GM23338 (cell line): ENCODE measurements around the gene POLR3E. TPM values are rescaled to one million over a fixed set of nuclear protein-coding genes. Genes with fewer than 3 reads are reported as not detected.
A peak's percentile ranks its signal among the peaks of the same experiment; 100 is the strongest.

Experiments
- ATAC-seq: fragments of 200-7000 bp; cut with Tn5 transposase; 3 replicates; pipeline ENCODE4 v1.9.1; 2020
- DNase-seq: peaks from one replicate; pipeline ENCODE4 v3.0.0-alpha.2; 2015; ENCODE audit warnings: low spot score
- H2AFZ ChIP-seq: fragments of 200-600 bp; sonication (generic); 2 replicates; pipeline ENCODE4 v1.8.0; 2016; ENCODE audit warnings: antibody characterized with exemption, mild to moderate bottlenecking, moderate library complexity
- H3F3A ChIP-seq: fragments of 200-600 bp; sonication (generic); replicated peaks from 2 replicates; pipeline ENCODE4 v1.8.0; 2017; ENCODE audit warnings: antibody characterized with exemption, mixed run types, low read depth
- H3K27ac ChIP-seq: fragments of 200-600 bp; sonication (generic); 2 replicates; pipeline ENCODE4 v1.6.1; 2016; ENCODE audit warnings: low read depth
- H3K27me3 ChIP-seq: fragments of 200-600 bp; sonication (generic); 2 replicates; pipeline ENCODE4 v1.8.0; 2016; ENCODE audit warnings: mild to moderate bottlenecking, mixed run types, moderate library complexity; ENCODE audit not compliant: insufficient read depth
- H3K36me3 ChIP-seq: fragments of 200-600 bp; sonication (generic); 2 replicates; pipeline ENCODE4 v1.8.0; 2016; ENCODE audit warnings: mild to moderate bottlenecking; ENCODE audit not compliant: insufficient read depth
- H3K4me1 ChIP-seq: fragments of 200-600 bp; sonication (generic); 2 replicates; pipeline ENCODE4 v1.8.0; 2016; ENCODE audit warnings: mild to moderate bottlenecking, moderate library complexity; ENCODE audit not compliant: insufficient read depth
- H3K4me2 ChIP-seq: fragments of 200-600 bp; sonication (generic); 2 replicates; pipeline ENCODE4 v1.7.1; 2017; ENCODE audit warnings: mixed run types
- H3K4me3 ChIP-seq: fragments of 200-600 bp; sonication (generic); 2 replicates; pipeline ENCODE4 v1.6.1; 2016; ENCODE audit warnings: mixed run types
- H3K79me2 ChIP-seq: fragments of 200-600 bp; sonication (generic); replicated peaks from 2 replicates; pipeline ENCODE4 v1.8.0; 2017; ENCODE audit warnings: mild to moderate bottlenecking; ENCODE audit not compliant: insufficient read depth
- H3K9me2 ChIP-seq: fragments of 200-600 bp; sonication (generic); 2 replicates; pipeline ENCODE4 v1.8.0; 2017; ENCODE audit not compliant: insufficient read depth
- H4K20me1 ChIP-seq: fragments of 200-600 bp; sonication (generic); replicated peaks from 2 replicates; pipeline ENCODE4 v1.8.0; 2017; ENCODE audit warnings: mild to moderate bottlenecking; ENCODE audit not compliant: insufficient read depth
- H3K27ac Mint-ChIP-seq: 2 replicates; pipeline ENCODE4 v1.8.0; 2020; ENCODE audit warnings: inconsistent platforms, mild to moderate bottlenecking, moderate library complexity, mixed read lengths
- H3K27me3 Mint-ChIP-seq: 3 replicates; pipeline ENCODE4 v1.8.0; 2022; ENCODE audit warnings: low read depth, mild to moderate bottlenecking, moderate library complexity, mixed read lengths, inconsistent platforms; ENCODE audit not compliant: insufficient read depth, poor library complexity
- H3K36me3 Mint-ChIP-seq: 3 replicates; pipeline ENCODE4 v1.8.0; 2021; ENCODE audit warnings: low read depth, mild to moderate bottlenecking, inconsistent platforms, moderate library complexity, mixed read lengths
- H3K4me1 Mint-ChIP-seq: 3 replicates; pipeline ENCODE4 v1.8.0; 2020; ENCODE audit warnings: mild to moderate bottlenecking, inconsistent platforms, mixed read lengths
- H3K4me3 Mint-ChIP-seq: 3 replicates; pipeline ENCODE4 v1.8.0; 2021; ENCODE audit warnings: moderate library complexity, mild to moderate bottlenecking, inconsistent platforms, mixed read lengths
- H3K9me3 Mint-ChIP-seq: 3 replicates; pipeline ENCODE4 v1.8.0; 2020; ENCODE audit warnings: moderate library complexity, mild to moderate bottlenecking, inconsistent platforms, mixed read lengths
- CREB1 ChIP-seq: fragments of 250-450 bp; sonication (Bioruptor Pico); IDR thresholded peaks from 2 replicates; pipeline ENCODE4 v1.5.0; 2020; ENCODE audit warnings: low read depth, mild to moderate bottlenecking, moderate library complexity
- CTCF ChIP-seq, 2 experiments: fragments of 200-600 bp in 1 of 2; sonication (generic) in 1 of 2; conservative IDR thresholded peaks; 2 replicates each; pipeline versions ENCODE4 v1.5.1 to v1.6.1; 2016 to 2017; ENCODE audit warnings: antibody characterized with exemption in 2 of 2, low read depth in 2 of 2, mild to moderate bottlenecking in 2 of 2, moderate library complexity in 1 of 2
- ETS1 ChIP-seq: IDR thresholded peaks from 2 replicates; pipeline ENCODE4 v1.6.1; 2016; ENCODE audit warnings: antibody characterized with exemption
- EZH2 ChIP-seq: fragments of 200-600 bp; sonication (generic); IDR thresholded peaks from one replicate; pipeline ENCODE4 v1.8.0; 2017; ENCODE audit warnings: antibody characterized with exemption, mild to moderate bottlenecking, low read depth; ENCODE audit not compliant: unreplicated experiment
- EZH2phosphoT487 ChIP-seq: fragments of 200-600 bp; sonication (generic); IDR thresholded peaks from one replicate; pipeline ENCODE4 v1.8.1; 2018; ENCODE audit warnings: antibody characterized with exemption; ENCODE audit not compliant: unreplicated experiment
- JUNB ChIP-seq: IDR thresholded peaks from one replicate; pipeline ENCODE4 v1.6.1; 2016; ENCODE audit warnings: antibody characterized with exemption; ENCODE audit not compliant: unreplicated experiment
- NANOG ChIP-seq: IDR thresholded peaks from 2 replicates; pipeline ENCODE4 v1.6.1; 2016; ENCODE audit warnings: antibody characterized with exemption, borderline replicate concordance
- POLR2AphosphoS5 ChIP-seq: IDR thresholded peaks from 2 replicates; pipeline ENCODE4 v1.6.1; 2016; ENCODE audit warnings: antibody characterized with exemption, low read depth
- REST ChIP-seq: IDR thresholded peaks from one replicate; pipeline ENCODE4 v1.6.1; 2018; ENCODE audit warnings: antibody characterized with exemption; ENCODE audit not compliant: unreplicated experiment
- STAT1 ChIP-seq: IDR thresholded peaks from one replicate; pipeline ENCODE4 v1.6.1; 2016; ENCODE audit warnings: antibody characterized with exemption; ENCODE audit not compliant: unreplicated experiment
- ZNF114 ChIP-seq: fragments of 250-450 bp; sonication (Bioruptor Pico); IDR thresholded peaks from 2 replicates; pipeline ENCODE4 v1.5.0; 2020; ENCODE audit warnings: mild to moderate bottlenecking, moderate library complexity
- ZNF331 ChIP-seq: fragments of 250-450 bp; sonication (Bioruptor Pico); IDR thresholded peaks from 2 replicates; pipeline ENCODE4 v1.5.0; 2020; ENCODE audit warnings: low read depth, mild to moderate bottlenecking, moderate library complexity
- ZNF462 ChIP-seq: fragments of 250-450 bp; sonication (Bioruptor Pico); IDR thresholded peaks from 2 replicates; pipeline ENCODE4 v1.5.0; 2020; ENCODE audit warnings: mild to moderate bottlenecking, moderate library complexity
- polyA plus RNA-seq: library from polyadenylated mRNA; unstranded; fragments of >200 nt; fragmentation: Nextera tagmentation; extraction: Ambion mirVana; gene quantifications from 2 replicates; pipeline ENCODE4 v1.2.1, GENCODE V29; 2016
- total RNA-seq: library from RNA; depleted of rRNA; stranded (reverse); fragments of >200 nt; shearing (Covaris generic); gene quantifications from 2 replicates; pipeline ENCODE4 v1.2.3, GENCODE V29; 2014

Gene POLR3E
- total and polyA plus RNA-seq, 2 experiments from 2014 or later: 62.7 to 141 TPM

- H4K20me1 ChIP-seq: no peaks in the 10 kb centered on the region
- Mint-ChIP-seq H3K36me3 (peaks cover 48% of the 10 kb centered on the region), H3K9me3 (peaks cover 3% of the 10 kb centered on the region; the same call in 2 of the 3 replicates), H3K27me3 (peaks cover 6% of the 10 kb centered on the region), H3K4me3 (no peak overlapping the region), H3K27ac (0 out of 2 replicates have a peak overlapping the region, but pooled peaks have one; percentile 61), H3K4me1 (no peaks in the 10 kb centered on the region)
- H3K4me1 ChIP-seq: no peaks in the 10 kb centered on the region
- H2AFZ ChIP-seq: no peak overlapping the region
- H3K36me3 ChIP-seq: peaks cover 6% of the 10 kb centered on the region
- no peak overlapping the region for H3K27ac ChIP-seq
- DNase-seq: no peak
- H3K4me2 ChIP-seq: no peak overlapping the region
- no peaks in the 10 kb centered on the region for H3K9me2 ChIP-seq
- no peak overlapping the region for H3K4me3 ChIP-seq
- TF ChIP-seq CTCF (conservative IDR thresholded peaks at IDR 0.05; ENCODE audit: low read depth in 2 of 2) (no peak), EZH2phosphoT487 (no peak), POLR2AphosphoS5 (no peak), REST (no peak), JUNB (no peak), EZH2 (no peak), NANOG (no peak), STAT1 (no peak), ETS1 (no peak), ZNF114 (CRISPR knock-in tag) (no peak), ZNF331 (no peak), ZNF462 (no peak), CREB1 (CRISPR knock-in tag) (no peak)
- H3F3A ChIP-seq: no peaks in the 10 kb centered on the region
- no peaks in the 10 kb centered on the region for H3K27me3 ChIP-seq
- ATAC-seq: no peak
- no peaks in the 10 kb centered on the region for H3K79me2 ChIP-seq
Measured at GRCh38 chr16:22250522-22250921, 46.7 kb upstream of the POLR3E start.
